Memory B cell (primary cell): ENCODE measurements around the gene EFS.
"Not testable (repeated sequence)": the region's sequence is repeated elsewhere in the genome, so short reads cannot be mapped to it uniquely, and the experiment has no call there.

ENCODE experiments used
- ATAC-seq: fragments of 150-1000 bp; cut with Tn5 transposase; 2 replicates; pipeline ENCODE4 v1.10.0; 2021; ENCODE audit warnings: low read depth, mild to moderate bottlenecking, moderate library complexity
- DNase-seq, 2 donors: peaks; one replicate each; pipeline ENCODE4 v3.0.0; 2022; ENCODE audit warnings: low spot score in 2 of 2
- H3K27ac Mint-ChIP-seq: one replicate; pipeline ENCODE4 v1.8.0; 2022; ENCODE audit warnings: mild to moderate bottlenecking, moderate library complexity, mixed read lengths
- H3K27me3 Mint-ChIP-seq: one replicate; pipeline ENCODE4 v1.8.0; 2022; ENCODE audit warnings: mixed read lengths
- H3K36me3 Mint-ChIP-seq: one replicate; pipeline ENCODE4 v1.8.0; 2022; ENCODE audit warnings: mild to moderate bottlenecking, mixed read lengths
- H3K4me1 Mint-ChIP-seq: one replicate; pipeline ENCODE4 v1.8.0; 2022; ENCODE audit warnings: mixed read lengths
- H3K4me3 Mint-ChIP-seq: one replicate; pipeline ENCODE4 v1.8.0; 2022; ENCODE audit warnings: mild to moderate bottlenecking, moderate library complexity, mixed read lengths
- H3K9me3 Mint-ChIP-seq: one replicate; pipeline ENCODE4 v1.8.0; 2022; ENCODE audit warnings: mixed read lengths

EFS gene

DNA sequence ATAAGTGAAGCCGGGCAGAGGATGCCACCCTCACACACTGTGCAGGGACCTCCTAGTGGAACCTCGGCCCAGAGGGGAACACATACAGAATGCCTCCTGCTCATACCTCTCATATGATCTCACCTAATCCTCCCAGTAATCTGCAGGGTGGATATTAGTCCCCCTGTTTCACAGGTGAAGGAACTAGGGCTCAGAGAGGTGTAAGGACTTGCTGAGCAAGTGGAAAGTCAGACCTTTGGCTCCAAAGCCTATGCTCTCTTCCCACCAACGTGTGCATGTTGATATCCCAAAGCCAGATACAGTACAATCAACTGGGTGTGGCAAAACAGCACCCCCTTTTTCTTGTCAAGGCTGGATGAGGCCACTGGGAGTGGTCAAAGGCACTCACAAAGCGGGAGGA lies 38.9 kb upstream of the EFS start:
- Mint-ChIP-seq H3K27ac (no peak overlapping the region), H3K27me3 (peaks cover 39% of the 10 kb centered on the region), H3K4me1 (peaks cover 19% of the 10 kb centered on the region), H3K36me3 (no peaks in the 10 kb centered on the region), H3K4me3 (no peak overlapping the region), H3K9me3 (no peaks in the 10 kb centered on the region)
- DNase-seq, result no peak
- ATAC-seq, result no peak

DNA sequence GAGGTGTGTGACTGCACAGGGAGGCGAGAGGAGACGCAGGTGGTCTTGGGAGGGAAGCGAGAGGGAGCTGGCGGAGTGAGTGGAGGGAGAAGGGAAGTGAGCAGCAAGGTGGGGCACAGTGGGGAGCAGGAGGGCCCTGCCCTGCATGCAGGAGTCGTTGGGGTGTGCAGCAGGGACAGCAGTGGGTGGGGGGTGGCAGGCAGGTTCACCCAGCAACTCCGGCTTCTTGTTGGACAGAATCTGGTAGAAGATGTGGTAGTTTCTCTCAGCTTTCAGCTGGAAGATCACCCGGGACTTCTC lies 38.1 kb upstream of the EFS start:
- H3K27me3 Mint-ChIP-seq, result peaks cover 36% of the 10 kb centered on the region
- H3K4me3 Mint-ChIP-seq, result no peak overlapping the region
- no peak for DNase-seq
- peaks cover 19% of the 10 kb centered on the region for H3K4me1 Mint-ChIP-seq
- H3K27ac Mint-ChIP-seq, result no peak overlapping the region
- H3K9me3 Mint-ChIP-seq, result no peaks in the 10 kb centered on the region
- H3K36me3 Mint-ChIP-seq, result no peaks in the 10 kb centered on the region
- ATAC-seq, result no peak

DNA sequence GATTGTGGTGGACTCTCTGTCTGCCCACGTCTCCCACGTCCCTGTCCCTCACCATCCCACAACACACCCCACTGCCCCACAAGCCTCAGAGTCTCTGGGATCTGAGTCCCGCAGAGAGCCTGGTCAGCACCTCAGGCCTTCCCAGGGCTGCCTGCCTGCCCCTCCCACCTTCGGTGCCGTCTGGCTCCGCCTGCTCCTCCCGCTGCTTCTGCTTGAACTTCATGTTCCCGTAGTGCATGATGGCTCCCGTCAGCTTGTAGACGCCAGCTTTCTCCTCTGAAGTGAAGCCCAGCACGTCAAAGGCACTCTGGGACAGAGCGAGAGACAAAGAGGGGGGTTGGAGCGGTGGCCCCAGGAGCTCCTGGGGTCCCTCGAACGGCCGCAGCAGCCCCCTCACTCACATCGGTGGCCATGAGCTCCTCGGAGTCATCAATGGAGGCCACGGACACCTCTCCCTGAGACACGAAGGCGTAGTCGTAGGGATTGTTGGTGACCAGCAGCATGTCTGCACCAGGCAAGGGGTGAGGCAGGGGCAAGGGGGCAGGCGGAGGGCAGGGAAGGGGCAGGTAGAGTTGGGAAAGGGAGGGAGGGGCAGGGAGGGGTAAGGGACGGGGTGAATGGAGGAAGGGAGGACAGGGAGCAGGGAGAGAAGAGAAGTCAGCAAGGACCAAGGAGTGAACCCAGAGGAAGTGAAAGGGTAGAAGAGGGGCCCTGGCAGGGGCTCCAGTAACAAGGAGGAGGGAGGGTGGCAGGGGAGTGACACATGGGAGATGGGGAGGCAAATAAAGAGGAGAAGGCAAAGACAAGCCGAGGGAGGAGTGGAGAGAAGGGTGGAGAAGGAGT lies 37.5 kb upstream of the EFS start:
- no peaks in the 10 kb centered on the region for H3K36me3 Mint-ChIP-seq
- no peak for ATAC-seq
- no peak overlapping the region for H3K4me3 Mint-ChIP-seq
- no peak overlapping the region for H3K27ac Mint-ChIP-seq
- H3K4me1 Mint-ChIP-seq, result peaks cover 16% of the 10 kb centered on the region
- H3K9me3 Mint-ChIP-seq, result no peaks in the 10 kb centered on the region
- no peak for DNase-seq
- peaks cover 33% of the 10 kb centered on the region for H3K27me3 Mint-ChIP-seq

DNA sequence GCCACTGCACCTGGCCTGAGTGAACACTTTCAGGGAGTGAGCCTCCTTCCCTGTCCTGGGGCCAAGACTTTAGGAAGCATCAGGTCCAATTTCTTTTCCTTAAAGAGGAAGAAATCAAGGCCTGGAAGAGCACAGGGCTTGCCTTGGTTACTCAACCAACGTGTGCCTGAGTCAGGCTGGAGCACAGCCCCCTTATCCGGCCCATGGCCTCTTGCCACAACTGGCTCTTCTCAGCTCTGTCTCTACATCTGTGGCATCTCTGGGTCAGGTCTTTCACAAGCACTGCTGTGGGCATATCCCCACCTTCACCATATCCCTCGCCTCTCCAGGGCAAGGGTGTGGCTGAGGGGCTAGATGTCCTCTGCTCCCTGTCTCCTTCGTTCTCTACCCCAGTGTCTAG lies 36.3 kb upstream of the EFS start:
- Mint-ChIP-seq H3K9me3 (no peaks in the 10 kb centered on the region), H3K27me3 (peaks cover 27% of the 10 kb centered on the region), H3K36me3 (no peaks in the 10 kb centered on the region), H3K27ac (no peak overlapping the region), H3K4me3 (no peak overlapping the region), H3K4me1 (peaks cover 9% of the 10 kb centered on the region)
- DNase-seq, result no peak
- ATAC-seq, result no peak

DNA sequence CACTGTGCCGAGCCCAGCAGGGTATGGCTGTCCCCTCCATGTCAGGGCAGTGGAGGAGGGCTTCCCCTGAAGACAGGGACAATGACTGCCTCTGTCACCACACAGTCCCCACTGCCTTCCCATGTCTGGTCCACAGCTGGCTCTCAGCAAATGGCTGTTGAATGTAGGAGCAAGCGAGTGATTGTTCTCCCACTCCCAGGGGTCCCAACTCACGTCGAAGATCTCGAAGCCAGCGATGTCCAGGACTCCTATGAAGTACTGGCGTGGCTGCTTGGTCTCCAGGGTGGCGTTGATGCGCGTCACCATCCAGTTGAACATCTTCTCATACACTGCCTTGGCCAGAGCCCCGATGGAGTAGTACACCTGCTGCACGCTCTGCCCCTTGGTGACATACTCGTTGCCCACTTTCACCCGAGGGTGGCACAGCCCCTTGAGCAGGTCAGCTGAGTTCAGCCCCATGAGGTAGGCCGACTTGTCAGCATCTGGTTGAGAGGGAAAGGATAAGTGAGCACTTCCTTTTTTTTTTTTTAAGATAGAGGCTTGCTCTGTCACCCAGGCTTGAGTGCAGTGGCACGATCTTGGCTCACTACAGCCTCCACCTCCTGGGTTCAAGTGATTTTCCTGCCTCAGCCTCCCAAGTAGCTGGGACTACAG lies 35.7 kb upstream of the EFS start:
- not testable (repeated sequence) for ATAC-seq, H3K36me3 Mint-ChIP-seq

DNA sequence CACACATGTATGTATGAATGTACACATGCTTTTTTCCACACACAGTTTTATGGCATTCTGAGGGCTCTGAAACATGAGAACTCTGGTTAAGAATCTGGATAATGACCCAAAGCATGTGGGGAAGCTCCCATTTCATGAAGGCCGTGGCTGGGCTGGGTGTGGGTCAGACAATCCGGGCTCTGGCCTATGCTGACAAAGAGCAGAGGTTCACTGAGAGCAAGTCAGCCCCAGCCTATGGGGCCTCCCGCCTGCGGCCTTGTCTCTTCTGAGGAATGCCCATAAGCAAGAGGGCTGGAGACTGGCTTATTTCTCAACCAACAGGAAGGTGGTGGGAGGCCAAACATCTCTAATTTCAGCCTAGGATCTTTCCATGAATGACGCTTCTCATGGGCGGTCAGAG lies 34.6 kb upstream of the EFS start:
- H3K9me3 Mint-ChIP-seq, result no peaks in the 10 kb centered on the region
- no peak overlapping the region for H3K4me3 Mint-ChIP-seq
- no peak for DNase-seq
- H3K36me3 Mint-ChIP-seq, result no peaks in the 10 kb centered on the region
- peaks cover 19% of the 10 kb centered on the region for H3K27me3 Mint-ChIP-seq
- H3K27ac Mint-ChIP-seq, result no peak overlapping the region
- no peak for ATAC-seq
- peaks cover 4% of the 10 kb centered on the region for H3K4me1 Mint-ChIP-seq

More for the DNA sequence above, 35.7 kb upstream of the EFS start:
- H3K4me1 Mint-ChIP-seq, H3K27ac Mint-ChIP-seq, H3K4me3 Mint-ChIP-seq, H3K9me3 Mint-ChIP-seq, DNase-seq: not testable (repeated sequence)
- H3K27me3 Mint-ChIP-seq, result peaks cover 22% of the 10 kb centered on the region

DNA sequence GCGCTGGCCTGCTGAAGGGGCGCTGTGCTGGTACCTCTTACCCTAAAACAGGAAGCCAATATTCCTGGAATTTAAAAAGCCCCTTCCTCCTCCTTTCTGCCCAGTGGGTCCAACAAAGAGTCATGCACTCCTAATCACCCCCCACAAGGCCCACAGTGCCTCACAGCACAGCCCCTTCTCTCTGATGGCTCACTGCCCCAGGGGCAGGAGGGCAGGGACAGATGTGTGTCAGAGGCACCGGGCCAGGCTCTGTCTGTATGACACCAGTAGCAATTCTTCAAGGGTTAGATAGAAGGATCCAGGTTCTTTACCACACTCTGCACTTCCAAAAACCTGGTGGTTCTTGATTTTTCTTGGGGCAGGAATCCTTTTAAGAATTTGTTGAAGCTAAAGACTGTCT lies 34.2 kb upstream of the EFS start:
- no peak for ATAC-seq
- Mint-ChIP-seq H3K9me3 (no peaks in the 10 kb centered on the region), H3K27ac (no peak overlapping the region), H3K4me3 (no peak overlapping the region), H3K27me3 (peaks cover 19% of the 10 kb centered on the region), H3K36me3 (no peaks in the 10 kb centered on the region), H3K4me1 (peaks cover 4% of the 10 kb centered on the region)
- no peak for DNase-seq

DNA sequence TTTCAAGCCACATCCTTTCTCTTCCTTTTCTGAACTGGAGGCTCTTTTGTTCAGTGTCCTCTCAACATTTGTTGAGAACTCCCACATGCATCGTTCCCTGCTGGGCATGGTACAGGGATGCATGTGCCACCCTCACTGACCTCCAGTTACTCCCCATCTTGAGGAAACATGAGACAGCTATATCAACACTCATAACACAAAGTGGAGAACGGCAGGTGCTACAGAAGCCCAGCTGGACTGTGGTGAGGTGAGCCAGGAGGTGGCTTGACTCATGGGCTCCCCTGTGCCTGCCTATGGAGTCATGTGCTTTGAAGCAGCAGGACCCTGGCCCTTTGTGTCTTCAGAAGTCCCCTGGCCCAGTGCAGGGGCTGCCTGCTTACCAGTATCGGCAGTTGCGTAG lies 33.4 kb upstream of the EFS start:
- no peak for ATAC-seq
- peaks cover 4% of the 10 kb centered on the region for H3K4me1 Mint-ChIP-seq
- H3K27me3 Mint-ChIP-seq, result peaks cover 19% of the 10 kb centered on the region
- DNase-seq, result no peak
- no peak overlapping the region for H3K4me3 Mint-ChIP-seq
- H3K27ac Mint-ChIP-seq, result no peak overlapping the region
- no peaks in the 10 kb centered on the region for H3K9me3 Mint-ChIP-seq
- H3K36me3 Mint-ChIP-seq, result no peaks in the 10 kb centered on the region

DNA sequence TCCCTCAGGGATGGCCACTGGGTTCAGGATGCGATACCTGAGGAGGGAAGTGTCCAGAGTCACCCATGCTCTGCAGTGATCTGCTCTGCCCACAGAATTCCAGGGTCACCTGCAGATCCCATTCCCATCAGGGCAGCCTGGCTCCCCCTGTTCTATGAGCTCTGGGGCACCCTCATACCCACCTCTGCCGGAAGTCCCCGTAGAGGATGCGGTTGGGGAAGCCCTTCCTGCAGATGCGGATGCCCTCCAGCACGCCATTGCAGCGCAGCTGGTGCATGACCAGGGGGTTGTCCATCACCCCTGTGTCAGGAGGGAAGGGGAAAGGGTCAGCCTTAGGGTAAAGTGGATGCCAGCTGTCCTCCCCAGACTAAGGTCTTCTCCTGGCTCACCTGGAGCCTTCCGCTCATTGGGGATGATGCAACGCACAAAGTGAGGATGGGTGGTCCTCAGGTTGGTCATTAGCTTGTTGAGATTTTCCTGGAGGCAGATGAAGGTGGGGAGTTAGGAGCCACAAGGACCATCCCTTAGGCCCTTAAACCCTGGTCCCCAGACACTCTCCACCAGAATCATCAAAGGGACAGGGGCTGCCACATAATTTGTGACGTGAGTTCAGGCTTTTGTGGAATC lies 31.9 kb upstream of the EFS start:
- Mint-ChIP-seq H3K36me3 (no peaks in the 10 kb centered on the region), H3K27ac (no peak overlapping the region), H3K4me1 (no peaks in the 10 kb centered on the region), H3K4me3 (no peak overlapping the region), H3K27me3 (peaks cover 13% of the 10 kb centered on the region), H3K9me3 (no peaks in the 10 kb centered on the region)
- no peak for DNase-seq
- ATAC-seq, result no peak

DNA sequence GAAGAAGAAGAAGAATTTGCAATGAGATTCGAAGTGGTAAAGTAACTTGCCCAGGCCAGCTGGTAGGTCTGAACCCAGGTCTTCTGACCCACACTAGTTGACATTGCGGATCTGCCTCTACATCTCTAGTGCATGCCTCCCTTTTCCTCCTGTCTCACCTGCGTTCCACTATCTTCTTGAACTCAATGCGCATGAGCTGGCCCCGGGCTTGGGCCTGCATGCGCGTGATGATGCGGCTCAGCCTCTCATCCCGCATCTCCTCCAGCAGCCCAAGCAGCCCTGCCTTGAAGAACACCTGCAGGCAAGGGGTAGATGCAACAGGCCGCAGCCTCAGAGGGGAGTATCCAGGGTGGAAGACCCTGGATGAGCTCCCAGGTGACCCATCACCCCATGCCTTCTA lies 31.2 kb upstream of the EFS start:
- H3K9me3 Mint-ChIP-seq, result no peaks in the 10 kb centered on the region
- H3K36me3 Mint-ChIP-seq, result no peaks in the 10 kb centered on the region
- H3K4me1 Mint-ChIP-seq, result no peaks in the 10 kb centered on the region
- no peak for ATAC-seq
- no peak overlapping the region for H3K4me3 Mint-ChIP-seq
- DNase-seq, result no peak
- H3K27me3 Mint-ChIP-seq, result peaks cover 10% of the 10 kb centered on the region
- no peak overlapping the region for H3K27ac Mint-ChIP-seq

DNA sequence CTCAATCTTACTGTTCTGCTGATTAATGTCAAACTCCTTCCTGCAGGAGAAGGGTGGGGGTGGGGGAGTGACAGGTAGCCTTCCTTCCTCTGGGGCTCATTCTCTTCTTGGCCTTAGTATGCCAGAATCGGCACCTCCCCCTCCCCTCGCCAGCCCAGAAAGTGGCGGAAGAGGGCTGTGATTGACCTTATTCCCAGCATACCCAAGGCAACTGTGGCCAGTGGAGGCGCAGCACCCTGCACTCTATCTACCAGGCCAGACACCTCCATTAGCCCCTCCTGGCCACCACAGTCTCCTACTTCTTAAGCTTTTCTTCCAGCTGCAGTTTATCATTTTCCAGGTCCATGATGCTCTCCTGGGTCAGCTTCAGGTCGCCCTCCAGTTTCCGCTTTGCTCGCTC lies 27.6 kb upstream of the EFS start:
- Mint-ChIP-seq H3K4me3 (no peak overlapping the region), H3K27ac (no peak overlapping the region), H3K27me3 (peaks cover 18% of the 10 kb centered on the region), H3K9me3 (no peaks in the 10 kb centered on the region), H3K4me1 (no peaks in the 10 kb centered on the region), H3K36me3 (no peaks in the 10 kb centered on the region)
- ATAC-seq, result no peak
- no peak for DNase-seq

DNA sequence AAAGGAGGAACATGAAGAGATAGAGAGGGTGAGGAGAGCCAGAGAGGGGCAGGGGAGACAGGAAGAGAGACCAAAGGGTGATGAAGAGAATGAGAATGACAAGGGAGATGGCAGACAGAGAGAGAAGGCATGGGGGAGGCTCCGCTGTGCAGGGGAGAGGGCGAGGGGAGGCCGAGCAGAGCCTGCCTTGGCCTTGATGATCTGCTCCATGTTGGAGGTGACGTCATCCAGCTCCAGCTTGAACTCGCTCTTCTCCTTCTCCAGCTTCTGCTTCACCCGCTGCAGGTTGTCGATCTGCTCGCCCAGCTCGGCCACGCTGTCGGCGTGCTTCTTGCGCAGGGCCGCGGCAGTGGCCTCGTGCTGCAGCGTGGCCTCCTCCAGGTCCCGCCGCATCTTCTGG lies 24.9 kb upstream of the EFS start:
- peaks cover 20% of the 10 kb centered on the region for H3K27me3 Mint-ChIP-seq
- H3K27ac Mint-ChIP-seq, H3K4me1 Mint-ChIP-seq, H3K4me3 Mint-ChIP-seq, DNase-seq, H3K9me3 Mint-ChIP-seq, H3K36me3 Mint-ChIP-seq, ATAC-seq: not testable (repeated sequence)

DNA sequence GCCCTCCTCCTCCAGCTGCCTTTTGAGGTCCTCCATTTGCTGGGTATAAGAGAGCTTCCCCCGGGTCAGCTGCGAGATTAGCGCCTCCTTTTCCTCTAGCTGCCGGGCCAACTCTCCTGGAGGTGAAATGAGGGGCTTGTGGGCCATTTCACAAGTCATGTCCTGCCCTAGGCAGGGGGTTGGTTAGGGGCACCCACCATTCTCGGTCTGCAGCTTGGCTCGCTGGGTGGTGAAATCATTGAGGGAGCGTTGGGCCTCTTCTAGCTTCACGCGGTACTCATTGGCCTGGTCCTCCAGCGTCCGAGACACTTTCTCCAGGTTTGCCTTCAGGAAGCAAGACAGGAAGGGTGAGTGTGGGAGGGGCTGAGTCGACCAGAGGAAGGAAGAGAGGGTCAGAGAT lies 24.4 kb upstream of the EFS start:
- ATAC-seq (no peak), DNase-seq (no peak)
- peaks cover 22% of the 10 kb centered on the region for H3K27me3 Mint-ChIP-seq
- no peak overlapping the region for H3K27ac Mint-ChIP-seq
- H3K9me3 Mint-ChIP-seq, result no peaks in the 10 kb centered on the region
- no peaks in the 10 kb centered on the region for H3K36me3 Mint-ChIP-seq
- no peak overlapping the region for H3K4me3 Mint-ChIP-seq
- H3K4me1 Mint-ChIP-seq, result no peaks in the 10 kb centered on the region

DNA sequence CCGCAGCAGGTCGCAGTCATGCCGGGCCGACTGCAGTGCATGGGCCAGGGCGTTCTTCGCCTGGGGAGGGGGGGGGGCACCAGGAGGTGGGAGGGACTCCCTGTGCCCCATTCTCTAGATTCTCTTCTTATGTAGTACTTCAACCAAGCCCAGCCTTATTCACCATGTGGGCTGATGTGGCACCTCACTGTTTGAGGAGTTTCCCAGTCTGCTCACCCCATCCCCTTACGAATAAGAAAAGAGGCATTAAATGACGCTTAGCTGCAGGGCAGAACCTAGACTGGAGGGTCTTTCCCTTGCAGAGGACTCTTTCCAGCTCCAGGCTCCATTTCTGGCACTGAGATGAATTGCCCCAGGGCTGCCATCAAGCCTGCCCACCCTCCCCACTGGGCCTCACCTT lies 24.0 kb upstream of the EFS start:
- no peaks in the 10 kb centered on the region for H3K4me1 Mint-ChIP-seq
- ATAC-seq (no peak), DNase-seq (no peak)
- no peaks in the 10 kb centered on the region for H3K9me3 Mint-ChIP-seq
- H3K36me3 Mint-ChIP-seq, result no peaks in the 10 kb centered on the region
- no peak overlapping the region for H3K27ac Mint-ChIP-seq
- no peak overlapping the region for H3K4me3 Mint-ChIP-seq
- H3K27me3 Mint-ChIP-seq, result peaks cover 24% of the 10 kb centered on the region
